CD14-positive monocyte (primary cell): ENCODE measurements around the gene TNNT2. TPM values are rescaled to one million over a fixed set of nuclear protein-coding genes. Genes with fewer than 3 reads are reported as not detected.

Experiments
- DNase-seq, 3 donors: peaks; one replicate each; pipeline ENCODE4 v3.0.0-alpha.2; 2011 to 2022
- H2AFZ ChIP-seq: 2 replicates; pipeline ENCODE4 v1.6.0; 2012; ENCODE audit warnings: mild to moderate bottlenecking, low read depth, low read length, inconsistent platforms; ENCODE audit not compliant: insufficient read depth, poor library complexity, severe bottlenecking
- H3K27ac ChIP-seq, 2 donors: 1 replicate in 1 of 2; 2 replicates in 1 of 2; pipeline ENCODE4 v1.5.1; 2012 to 2013; ENCODE audit warnings: low read length in 2 of 2, control low read depth in 1 of 2, inconsistent platforms in 1 of 2, low read depth in 1 of 2, mild to moderate bottlenecking in 1 of 2
- H3K27me3 ChIP-seq, 2 donors: one replicate each; pipeline versions ENCODE4 v1.6.0 to v1.6.1; 2011 to 2013; ENCODE audit warnings: low read length in 2 of 2; ENCODE audit not compliant: control insufficient read depth in 2 of 2, insufficient read depth in 2 of 2
- H3K36me3 ChIP-seq, 2 donors: replicated peaks in 1 of 2; 1 replicate in 1 of 2; 2 replicates in 1 of 2; pipeline versions ENCODE4 v1.5.1 to v1.6.1; 2012 to 2013; ENCODE audit warnings: low read length in 2 of 2, control low read depth in 1 of 2, inconsistent platforms in 1 of 2, mild to moderate bottlenecking in 1 of 2; ENCODE audit not compliant: insufficient read depth in 2 of 2, control insufficient read depth in 1 of 2
- H3K4me1 ChIP-seq, 2 donors: 1 replicate in 1 of 2; 2 replicates in 1 of 2; pipeline versions ENCODE4 v1.5.1 to v1.6.1; 2012 to 2013; ENCODE audit warnings: low read length in 2 of 2, control low read depth in 1 of 2, inconsistent platforms in 1 of 2, mild to moderate bottlenecking in 1 of 2, moderate library complexity in 1 of 2; ENCODE audit not compliant: insufficient read depth in 2 of 2, control insufficient read depth in 1 of 2
- H3K4me2 ChIP-seq: replicated peaks from 2 replicates; pipeline ENCODE3; 2012; ENCODE audit warnings: low read length, moderate library complexity, mild to moderate bottlenecking; ENCODE audit not compliant: poor library complexity, severe bottlenecking; ENCODE audit errors: extremely low read depth
- H3K4me3 ChIP-seq, 3 experiments: fragments of 200-600 bp in 1 of 3; sonication (generic) in 1 of 3; replicated peaks in 1 of 3; 1 replicate in 2 of 3; 2 replicates in 1 of 3; pipeline ENCODE4 v1.5.1; 2011 to 2013; ENCODE audit warnings: low read length in 3 of 3, mild to moderate bottlenecking in 3 of 3, control low read depth in 2 of 3, low read depth in 2 of 3, inconsistent platforms in 1 of 3, moderate library complexity in 1 of 3
- H3K79me2 ChIP-seq: 2 replicates; pipeline ENCODE4 v1.6.0; 2012; ENCODE audit warnings: mild to moderate bottlenecking, control low read depth, inconsistent platforms, low read length, moderate library complexity; ENCODE audit not compliant: insufficient read depth
- H3K9ac ChIP-seq: 2 replicates; pipeline ENCODE4 v1.6.0; 2017; ENCODE audit warnings: low read length, mild to moderate bottlenecking; ENCODE audit not compliant: insufficient read depth, poor library complexity, severe bottlenecking
- H3K9me3 ChIP-seq, 2 donors: replicated peaks in 1 of 2; 1 replicate in 1 of 2; 2 replicates in 1 of 2; pipeline versions ENCODE4 v1.5.1 to v1.6.1; 2012 to 2013; ENCODE audit warnings: low read length in 2 of 2, control low read depth in 1 of 2; ENCODE audit not compliant: control insufficient read depth in 1 of 2, insufficient read depth in 1 of 2
- H4K20me1 ChIP-seq: 2 replicates; pipeline ENCODE4 v1.6.0; 2012; ENCODE audit warnings: mild to moderate bottlenecking, low read length, control low read depth, moderate library complexity; ENCODE audit not compliant: insufficient read depth
- H3K27ac Mint-ChIP-seq, 7 donors: one replicate each; pipeline ENCODE4 v1.8.0; 2020; ENCODE audit warnings: mild to moderate bottlenecking in 7 of 7, mixed read lengths in 7 of 7, moderate library complexity in 6 of 7, inconsistent platforms in 2 of 7
- H3K27me3 Mint-ChIP-seq, 3 donors: one replicate each; pipeline ENCODE4 v1.8.0; 2021 to 2022; ENCODE audit warnings: low read depth in 3 of 3, mild to moderate bottlenecking in 3 of 3, mixed read lengths in 3 of 3, moderate library complexity in 3 of 3, inconsistent platforms in 1 of 3
- H3K36me3 Mint-ChIP-seq, 2 donors: one replicate each; pipeline ENCODE4 v1.8.0; 2020; ENCODE audit warnings: mixed read lengths in 2 of 2, inconsistent platforms in 1 of 2, mild to moderate bottlenecking in 1 of 2
- H3K4me1 Mint-ChIP-seq: one replicate; pipeline ENCODE4 v1.8.0; 2020; ENCODE audit warnings: mild to moderate bottlenecking, mixed read lengths
- H3K4me3 Mint-ChIP-seq, 2 donors: one replicate each; pipeline ENCODE4 v1.8.0; 2020; ENCODE audit warnings: mild to moderate bottlenecking in 2 of 2, mixed read lengths in 2 of 2, moderate library complexity in 1 of 2
- H3K9me3 Mint-ChIP-seq, 7 donors: one replicate each; pipeline ENCODE4 v1.8.0; 2020 to 2022; ENCODE audit warnings: mixed read lengths in 7 of 7, mild to moderate bottlenecking in 6 of 7, moderate library complexity in 6 of 7, inconsistent platforms in 2 of 7
- CTCF ChIP-seq: fragments of 200-600 bp; IDR thresholded peaks from one replicate; pipeline ENCODE4 v1.8.0; 2022; ENCODE audit warnings: antibody characterized with exemption, mild to moderate bottlenecking
- WGBS: methylation state at CpG from one replicate; pipeline ENCODE4 v1.1.5; 2013; ENCODE audit warnings: missing lambda C conversion rate; ENCODE audit not compliant: insufficient coverage; 5-methylcytosine and 5-hydroxymethylcytosine counted together
- intact Hi-C, 2 donors: fragments of 100-400 bp; cut with micrococcal nuclease; formaldehyde crosslinking; loops; one replicate each; pipeline versions ENCODE4 v1.15.0 to v1.15.1; 2023
- polyA plus RNA-seq, 3 donors: library from polyadenylated mRNA; depleted of rRNA in 1 of 3; unstranded in 2 of 3; stranded (reverse) in 1 of 3; fragments of 300-500 nt in 2 of 3; fragments of >200 nt in 1 of 3; fragmentation: Illumina TruSeq in 2 of 3; gene quantifications; 1 replicate in 2 of 3; 2 replicates in 1 of 3; pipeline ENCODE4 v1.2.3, GENCODE V29; 2012 to 2021

TNNT2 gene
- polyA plus RNA-seq, 3 donors, result not detected

- peaks cover 9% of the 10 kb centered on the region for H3K4me1 Mint-ChIP-seq
- TF ChIP-seq CTCF, result no peak
- Histone ChIP-seq H2AFZ (no peak overlapping the region), H3K27ac (no peak overlapping the region), H3K36me3 (no peaks in the 10 kb centered on the region), H3K4me3 (no peak overlapping the region), H3K79me2 (no peaks in the 10 kb centered on the region), H3K4me2 (no peak overlapping the region), H4K20me1 (no peaks in the 10 kb centered on the region), H3K27me3 (no peaks in the 10 kb centered on the region), H3K9ac (no peak overlapping the region), H3K4me1 (peaks cover 0 to 6% of the 10 kb centered on the region in 2 donors), H3K9me3 (no peaks in the 10 kb centered on the region)
- peaks cover 2 to 5% (median 5%) of the 10 kb centered on the region in 3 donors for H3K27me3 Mint-ChIP-seq
- peaks cover 0 to 2% (median 0%) of the 10 kb centered on the region in 7 donors for H3K9me3 Mint-ChIP-seq
- intact Hi-C loops, result no loop called here
- no peaks in the 10 kb centered on the region for H3K36me3 Mint-ChIP-seq
- no peak for DNase-seq
- H3K4me3 Mint-ChIP-seq, result no peak overlapping the region
- H3K27ac Mint-ChIP-seq, result no peak overlapping the region
- WGBS, result 93% methylated on average over 2 of the region's 2 CpGs
Observed at GRCh38 chr1:201424146-201424545, 46.7 kb upstream of the TNNT2 start.

- DNase-seq, result no peak
- Mint-ChIP-seq H3K36me3 (no peaks in the 10 kb centered on the region), H3K27me3 (peaks cover 2 to 5% (median 5%) of the 10 kb centered on the region in 3 donors), H3K4me1 (peaks cover 6% of the 10 kb centered on the region), H3K27ac (no peak overlapping the region), H3K4me3 (no peak overlapping the region), H3K9me3 (peaks cover 0 to 2% (median 0%) of the 10 kb centered on the region in 7 donors)
- Histone ChIP-seq H3K36me3 (no peaks in the 10 kb centered on the region), H3K9ac (no peak overlapping the region), H3K4me3 (no peak overlapping the region), H3K4me1 (peaks cover 0 to 6% of the 10 kb centered on the region in 2 donors), H4K20me1 (no peaks in the 10 kb centered on the region), H3K27me3 (no peaks in the 10 kb centered on the region), H3K9me3 (no peaks in the 10 kb centered on the region), H3K4me2 (no peak overlapping the region), H3K27ac (no peak overlapping the region), H2AFZ (no peak overlapping the region), H3K79me2 (no peaks in the 10 kb centered on the region)
- no peak for TF ChIP-seq CTCF
- WGBS, result 96% methylated on average over 5 of the region's 6 CpGs
- intact Hi-C loops, result no loop called here
Observed at GRCh38 chr1:201423655-201424054, 46.2 kb upstream of the TNNT2 start.
